IMR-90 (cell line): ENCODE data around the gene SLC25A25. TPM values are rescaled to one million over a fixed set of nuclear protein-coding genes. Genes with fewer than 3 reads are reported as not detected.
A peak's percentile ranks its signal among the peaks of the same experiment; 100 is the strongest.

Experiments
- ATAC-seq: fragments of 200-7000 bp; cut with Tn5 transposase; 2 replicates; pipeline ENCODE4 v1.9.1; 2020; ENCODE audit warnings: low read depth, mild to moderate bottlenecking, moderate library complexity
- BruUV-seq: library from RNA; stranded (reverse); fragments of 400-500 nt; replicated peaks from 2 replicates; lab custom pipeline; 2021; lab: Mats Ljungman, UMichigan
- CTCF ChIA-PET: fragments of 300-600 bp; formaldehyde crosslinking; extraction: SDS; loops from one replicate; lab custom pipeline; 2021; ENCODE audit warnings: antibody characterized with exemption; lab: Yijun Ruan, JAX
- POLR2A ChIA-PET: fragments of 300-600 bp; sonication (Branson Sonifier 250); formaldehyde crosslinking; loops from one replicate; lab custom pipeline; 2022; ENCODE audit warnings: antibody characterized with exemption; ENCODE audit not compliant: unreplicated experiment; lab: Charles Lee
- DNase-seq: peaks from one replicate; pipeline ENCODE4 v3.0.0; 2013
- H2AFZ ChIP-seq: replicated peaks from 2 replicates; pipeline ENCODE3; 2013; ENCODE audit warnings: low read length, mild to moderate bottlenecking; ENCODE audit not compliant: poor library complexity
- H2AK5ac ChIP-seq: 2 replicates; pipeline ENCODE4 v1.6.1; 2013; ENCODE audit warnings: low read depth, low read length, inconsistent platforms
- H2AK9ac ChIP-seq: replicated peaks from 2 replicates; pipeline ENCODE3; 2013; ENCODE audit warnings: mild to moderate bottlenecking, low read depth, low read length, moderate library complexity; ENCODE audit not compliant: poor library complexity
- H2BK120ac ChIP-seq: 2 replicates; pipeline ENCODE4 v1.6.1; 2013; ENCODE audit warnings: low read depth, low read length, inconsistent platforms
- H2BK15ac ChIP-seq: 3 replicates; pipeline ENCODE4 v1.6.1; 2013; ENCODE audit warnings: low read depth, low read length, inconsistent platforms
- H2BK20ac ChIP-seq: 2 replicates; pipeline ENCODE4 v1.6.1; 2013; ENCODE audit warnings: low read depth, mild to moderate bottlenecking, inconsistent platforms, low read length, moderate library complexity
- H2BK5ac ChIP-seq: 2 replicates; pipeline ENCODE4 v1.6.1; 2013; ENCODE audit warnings: mild to moderate bottlenecking, low read depth, low read length, inconsistent platforms; ENCODE audit not compliant: poor library complexity, severe bottlenecking
- H3K14ac ChIP-seq: replicated peaks from 2 replicates; pipeline ENCODE4 v1.6.1; 2013; ENCODE audit warnings: low read depth, low read length, inconsistent platforms
- H3K18ac ChIP-seq: 2 replicates; pipeline ENCODE4 v1.6.1; 2013; ENCODE audit warnings: low read depth, low read length, control low read depth
- H3K23ac ChIP-seq: 2 replicates; pipeline ENCODE4 v1.6.1; 2013; ENCODE audit warnings: low read depth, low read length, inconsistent platforms
- H3K27ac ChIP-seq: 2 replicates; pipeline ENCODE4 v1.5.1; 2013; ENCODE audit warnings: mild to moderate bottlenecking, control low read depth, low read length; ENCODE audit not compliant: insufficient read depth
- H3K27me3 ChIP-seq: 2 replicates; pipeline ENCODE4 v1.6.1; 2013; ENCODE audit warnings: low read length; ENCODE audit not compliant: control insufficient read depth, insufficient read depth
- H3K36me3 ChIP-seq: 2 replicates; pipeline ENCODE4 v1.6.1; 2013; ENCODE audit warnings: low read length, mixed read lengths; ENCODE audit not compliant: control insufficient read depth, insufficient read depth
- H3K4ac ChIP-seq: 2 replicates; pipeline ENCODE4 v1.6.1; 2013; ENCODE audit warnings: low read depth, low read length, inconsistent platforms
- H3K4me1 ChIP-seq: 2 replicates; pipeline ENCODE4 v1.6.1; 2013; ENCODE audit warnings: low read length, mixed read lengths; ENCODE audit not compliant: control insufficient read depth, insufficient read depth
- H3K4me2 ChIP-seq: 2 replicates; pipeline ENCODE4 v1.6.1; 2013; ENCODE audit warnings: low read depth, mild to moderate bottlenecking, control low read depth, low read length, moderate library complexity
- H3K4me3 ChIP-seq: 2 replicates; pipeline ENCODE4 v1.5.1; 2013; ENCODE audit warnings: low read depth, mild to moderate bottlenecking, control low read depth, low read length, moderate library complexity; ENCODE audit not compliant: insufficient read depth
- H3K56ac ChIP-seq: 2 replicates; pipeline ENCODE4 v1.6.1; 2013; ENCODE audit warnings: low read length, inconsistent platforms; ENCODE audit not compliant: insufficient read depth; ENCODE audit errors: extremely low read depth
- H3K79me1 ChIP-seq, 2 experiments: 2 replicates each; pipeline ENCODE4 v1.6.1; 2013; ENCODE audit warnings: low read length in 2 of 2, inconsistent platforms in 1 of 2, low read depth in 1 of 2
- H3K9ac ChIP-seq: 2 replicates; pipeline ENCODE4 v1.6.1; 2013; ENCODE audit warnings: low read depth, low read length, control low read depth
- H3K9me1 ChIP-seq: 2 replicates; pipeline ENCODE4 v1.6.1; 2013; ENCODE audit warnings: low read length, inconsistent platforms; ENCODE audit not compliant: insufficient read depth
- H3K9me3 ChIP-seq: 2 replicates; pipeline ENCODE4 v1.6.1; 2013; ENCODE audit warnings: low read length; ENCODE audit not compliant: control insufficient read depth, insufficient read depth
- H4K20me1 ChIP-seq: 2 replicates; pipeline ENCODE4 v1.6.1; 2013; ENCODE audit warnings: low read length, inconsistent platforms; ENCODE audit not compliant: insufficient read depth
- H4K5ac ChIP-seq: 2 replicates; pipeline ENCODE4 v1.6.1; 2013; ENCODE audit warnings: mild to moderate bottlenecking, low read depth, low read length, control low read depth
- H4K8ac ChIP-seq, 2 experiments: 2 replicates each; pipeline ENCODE4 v1.6.1; 2013; ENCODE audit warnings: low read depth in 2 of 2, low read length in 2 of 2, control low read depth in 1 of 2, inconsistent platforms in 1 of 2
- H4K91ac ChIP-seq: 2 replicates; pipeline ENCODE4 v1.6.1; 2013; ENCODE audit warnings: low read depth, low read length, inconsistent platforms; ENCODE audit not compliant: insufficient read depth
- CEBPB ChIP-seq: IDR thresholded peaks from 2 replicates; pipeline ENCODE4 v1.6.1; 2012; ENCODE audit warnings: low read depth, low read length, improper control_type of control experiment
- CHD1 ChIP-seq: IDR thresholded peaks from 2 replicates; pipeline ENCODE4 v1.6.1; 2012; ENCODE audit warnings: low read depth, low read length, improper control_type of control experiment
- FOS ChIP-seq: fragments of 150-350 bp; IDR thresholded peaks from 2 replicates; pipeline ENCODE4 v1.6.1; 2016; ENCODE audit warnings: low read depth, low read length
- MAZ ChIP-seq: IDR thresholded peaks from 2 replicates; pipeline ENCODE4 v1.6.1; 2012; ENCODE audit warnings: low read depth, mild to moderate bottlenecking, low read length, improper control_type of control experiment, moderate library complexity, borderline replicate concordance
- NFE2L2 ChIP-seq: fragments of 150-350 bp; IDR thresholded peaks from 2 replicates; pipeline ENCODE4 v1.6.1; 2016; ENCODE audit warnings: low read depth, mild to moderate bottlenecking, low read length
- RFX5 ChIP-seq: IDR thresholded peaks from 2 replicates; pipeline ENCODE4 v1.8.0; 2012; ENCODE audit warnings: low read depth, mild to moderate bottlenecking, low read length, moderate library complexity
- WGBS, 2 experiments: methylation state at CpG; one replicate each; pipeline versions ENCODE4 v1.1.5 to v1.1.7; 2013; ENCODE audit warnings: missing lambda C conversion rate in 2 of 2; ENCODE audit not compliant: insufficient read length in 1 of 2; ENCODE audit errors: extremely low coverage in 2 of 2; 5-methylcytosine and 5-hydroxymethylcytosine counted together
- dilution Hi-C: fragments of 300-500 bp; cut with HindIII; formaldehyde crosslinking; loops from one replicate; pipeline ENCODE4 v1.14.3; 2018; ENCODE audit warnings: low sequenced_read_pairs; ENCODE audit not compliant: unreplicated experiment
- in situ Hi-C: fragments of 300-500 bp; cut with MboI; formaldehyde crosslinking; loops from 3 replicates; pipeline ENCODE4 v1.14.3; 2019; ENCODE audit warnings: low sequenced_read_pairs, inconsistent platforms, mixed read lengths
- intact Hi-C: fragments of 100-400 bp; cut with micrococcal nuclease; formaldehyde crosslinking; loops from 2 replicates; pipeline ENCODE4 v1.10.0; 2022
- polyA plus RNA-seq, 3 experiments: library from polyadenylated mRNA; depleted of rRNA; stranded (reverse); fragments of >200 nt; gene quantifications; 2 replicates each; pipeline ENCODE4 v1.2.3, GENCODE V29; 2012; ENCODE audit warnings: low replicate concordance in 1 of 3
- total RNA-seq: library from RNA; depleted of rRNA; stranded (reverse); fragments of >200 nt; gene quantifications from 2 replicates; pipeline ENCODE4 v1.2.3, GENCODE V29; 2012
- TF ChIP-seq, protein P1 (sequence below): fragments of 150-350 bp; IDR thresholded peaks from 2 replicates; pipeline ENCODE4 v1.6.1; 2016; ENCODE audit warnings: low read depth, mild to moderate bottlenecking, low read length, moderate library complexity, borderline replicate concordance
- TF ChIP-seq, protein P2 (sequence below): conservative IDR thresholded peaks from 2 replicates; pipeline ENCODE4 v1.5.1; 2012; ENCODE audit warnings: mild to moderate bottlenecking, low read depth, low read length, improper control_type of control experiment

The SLC25A25 gene
- total and polyA plus RNA-seq, 2 of the 4 experiments (the other 2 are of a cell fraction), result 14.0 to 17.9 TPM

DNA sequence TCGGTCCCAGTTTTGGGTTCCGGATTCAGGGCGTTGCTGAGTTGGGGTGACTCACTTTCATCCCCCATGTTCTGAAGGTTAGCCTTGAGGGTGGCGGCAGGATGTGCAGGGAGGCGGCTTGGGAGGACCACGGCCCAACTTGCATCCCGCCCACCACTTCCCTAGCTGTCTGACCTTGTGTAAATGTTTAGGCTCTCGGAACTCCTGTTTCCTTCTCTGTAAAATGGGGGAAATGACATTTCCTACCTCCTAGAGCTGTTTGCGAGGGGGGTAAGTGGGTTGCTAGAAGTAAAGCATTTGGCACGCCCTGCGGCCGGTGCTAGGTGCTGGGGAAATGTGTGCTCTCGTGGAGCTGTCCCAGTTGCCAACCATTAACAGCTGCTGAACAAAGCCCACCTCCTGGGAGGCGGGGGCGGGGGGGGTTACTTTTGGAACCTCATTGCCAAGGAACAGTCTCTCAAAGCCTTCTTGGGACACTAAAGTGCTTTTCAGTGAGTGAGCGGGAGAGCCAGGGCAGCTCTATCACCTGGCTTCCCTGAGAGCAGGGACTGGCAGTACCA is 32.0 kb downstream of the SLC25A25 start:
- Histone ChIP-seq H4K91ac (peak overlapping the region; percentile 98), H2BK5ac (peak overlapping the region; percentile 97), H3K36me3 (peaks cover 36% of the 10 kb centered on the region), H3K56ac (no peak overlapping the region; the same call in 1 of the 2 replicates), H3K27ac (peak overlapping the region; percentile 86), H3K9ac (peak overlapping the region; percentile 85; the same call in 1 of the 2 replicates), H3K79me1 (peaks cover 31 to 90% of the 10 kb centered on the region in 2 experiments), H3K14ac (peak overlapping the region; percentile 96), H3K27me3 (no peaks in the 10 kb centered on the region), H2AFZ (peak overlapping the region; percentile 28), H4K8ac (peak overlapping the region; percentile 38 to 85; a peak in 2 of 4 replicates), H3K18ac (peak overlapping the region; percentile 7; the same call in 1 of the 2 replicates), H3K9me3 (no peaks in the 10 kb centered on the region), H4K20me1 (peaks cover 37% of the 10 kb centered on the region), H2BK120ac (peak overlapping the region; percentile 93), H2BK20ac (no peak overlapping the region), H3K23ac (peak overlapping the region; percentile 97), H3K4me3 (peak overlapping the region; percentile 47), H2AK5ac (peak overlapping the region; percentile 94), H3K9me1 (peaks cover 27% of the 10 kb centered on the region; the same call in 1 of the 2 replicates), H3K4me1 (peaks cover 26% of the 10 kb centered on the region), H3K4ac (peak overlapping the region; percentile 98), H3K4me2 (peak overlapping the region; percentile 69), H2BK15ac (peak overlapping the region; percentile 67; the same call in 1 of the 3 replicates), H2AK9ac (peak overlapping the region; percentile 99), H4K5ac (0 out of 2 replicates have a peak overlapping the region, but pooled peaks have one; percentile 3)
- dilution Hi-C loops (no loop called here), intact Hi-C loops (loop anchor here (1.0 to 5.0 kb wide), 2 partner anchors 135 to 158 kb away; no protein-coding TSS in a partner anchor), in situ Hi-C loops (loop anchor here (5.0 kb wide), 1 partner anchor 163 kb away; the partner anchor contains the start of gene DPM2)
- ChIA-PET POLR2A (interaction anchor here (1.0 kb wide), 1 partner anchor 122 kb away, joined by 3 read pairs; no protein-coding TSS in a partner anchor), CTCF (interaction anchor here (1.2 to 3.2 kb wide), 2 partner anchors 18 to 157 kb away, joined by 4 to 16 read pairs; no protein-coding TSS in a partner anchor)
- 64% methylated on average over 2 of the region's 16 CpGs; no CpG with 5 or more reads in 1 of the 2 experiments for WGBS, 2 experiments
- DNase-seq (no peak), ATAC-seq (no peak)
- BruUV-seq, result no TSS peak
- no peak for TF ChIP-seq MAZ
- TF ChIP-seq, protein P1, sequence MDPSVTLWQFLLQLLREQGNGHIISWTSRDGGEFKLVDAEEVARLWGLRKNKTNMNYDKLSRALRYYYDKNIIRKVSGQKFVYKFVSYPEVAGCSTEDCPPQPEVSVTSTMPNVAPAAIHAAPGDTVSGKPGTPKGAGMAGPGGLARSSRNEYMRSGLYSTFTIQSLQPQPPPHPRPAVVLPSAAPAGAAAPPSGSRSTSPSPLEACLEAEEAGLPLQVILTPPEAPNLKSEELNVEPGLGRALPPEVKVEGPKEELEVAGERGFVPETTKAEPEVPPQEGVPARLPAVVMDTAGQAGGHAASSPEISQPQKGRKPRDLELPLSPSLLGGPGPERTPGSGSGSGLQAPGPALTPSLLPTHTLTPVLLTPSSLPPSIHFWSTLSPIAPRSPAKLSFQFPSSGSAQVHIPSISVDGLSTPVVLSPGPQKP, result no peak
- no peak for TF ChIP-seq CEBPB
- TF ChIP-seq CHD1, result no peak
- no peak for TF ChIP-seq FOS
- TF ChIP-seq, protein P2, sequence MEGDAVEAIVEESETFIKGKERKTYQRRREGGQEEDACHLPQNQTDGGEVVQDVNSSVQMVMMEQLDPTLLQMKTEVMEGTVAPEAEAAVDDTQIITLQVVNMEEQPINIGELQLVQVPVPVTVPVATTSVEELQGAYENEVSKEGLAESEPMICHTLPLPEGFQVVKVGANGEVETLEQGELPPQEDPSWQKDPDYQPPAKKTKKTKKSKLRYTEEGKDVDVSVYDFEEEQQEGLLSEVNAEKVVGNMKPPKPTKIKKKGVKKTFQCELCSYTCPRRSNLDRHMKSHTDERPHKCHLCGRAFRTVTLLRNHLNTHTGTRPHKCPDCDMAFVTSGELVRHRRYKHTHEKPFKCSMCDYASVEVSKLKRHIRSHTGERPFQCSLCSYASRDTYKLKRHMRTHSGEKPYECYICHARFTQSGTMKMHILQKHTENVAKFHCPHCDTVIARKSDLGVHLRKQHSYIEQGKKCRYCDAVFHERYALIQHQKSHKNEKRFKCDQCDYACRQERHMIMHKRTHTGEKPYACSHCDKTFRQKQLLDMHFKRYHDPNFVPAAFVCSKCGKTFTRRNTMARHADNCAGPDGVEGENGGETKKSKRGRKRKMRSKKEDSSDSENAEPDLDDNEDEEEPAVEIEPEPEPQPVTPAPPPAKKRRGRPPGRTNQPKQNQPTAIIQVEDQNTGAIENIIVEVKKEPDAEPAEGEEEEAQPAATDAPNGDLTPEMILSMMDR, result no peak
- TF ChIP-seq NFE2L2, result no peak
- TF ChIP-seq RFX5, result no peak
